ENCODE measurements around the gene SPDYE3.
"Not testable (repeated sequence)": the region's sequence is repeated elsewhere in the genome, so short reads cannot be mapped to it uniquely, and the experiment has no call there.

The SPDYE3 gene

GRCh38 chr7:100318329-100318728, 10.8 kb downstream of the SPDYE3 start:
- not testable (repeated sequence) for DNase-seq (ENCODE audit: low spot score)

DNA sequence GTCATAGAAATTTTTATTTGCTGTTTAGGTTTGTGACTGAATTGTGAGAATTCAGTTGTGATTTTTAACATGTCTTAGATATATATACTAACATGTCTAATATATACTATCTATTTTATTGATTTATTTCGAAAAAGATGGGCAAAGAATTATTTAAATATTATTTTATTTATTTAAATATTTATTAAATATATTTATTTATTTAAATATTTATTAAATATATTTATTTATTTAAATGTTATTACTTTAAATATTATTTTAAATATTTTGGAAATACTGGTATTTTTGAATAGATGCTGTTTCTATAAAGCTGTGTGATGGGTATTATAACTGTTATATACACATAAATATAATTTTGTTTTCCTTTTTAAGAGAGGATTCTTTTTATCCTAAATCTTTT, 14.1 kb downstream of the SPDYE3 start:
- CTCF ChIA-PET; DNase-seq (ENCODE audit: low spot score); POLR2A ChIA-PET (ENCODE audit: low non-redundant PET); H3K27ac ChIP-seq: not testable (repeated sequence)

More at GRCh38 chr7:100318329-100318728, 10.8 kb downstream of the SPDYE3 start:
- CTCF ChIA-PET; POLR2A ChIA-PET (ENCODE audit: low non-redundant PET); H3K27ac ChIP-seq: not testable (repeated sequence)

DNA sequence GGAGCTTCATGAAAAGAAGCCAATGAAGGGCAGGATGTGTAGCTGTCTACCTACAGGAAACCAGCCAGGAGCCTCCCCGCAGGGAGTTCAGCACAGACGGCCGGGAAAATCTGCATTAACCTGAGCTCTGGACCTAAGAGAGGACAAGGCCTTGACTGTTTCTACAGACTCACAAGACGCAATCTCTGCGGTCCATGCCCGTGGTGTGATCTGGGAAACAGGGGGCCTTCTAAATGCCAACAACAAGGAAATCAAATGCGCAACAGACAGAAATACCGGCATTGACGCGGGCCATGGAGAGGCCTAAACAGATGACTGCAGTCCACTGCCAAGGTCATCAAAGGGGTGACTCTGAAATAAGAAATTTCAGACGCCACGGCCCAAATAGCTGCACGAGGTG, 16.7 kb downstream of the SPDYE3 start:
- H3K27ac ChIP-seq; DNase-seq (ENCODE audit: low spot score); CTCF ChIA-PET; POLR2A ChIA-PET (ENCODE audit: low non-redundant PET): not testable (repeated sequence)

DNA sequence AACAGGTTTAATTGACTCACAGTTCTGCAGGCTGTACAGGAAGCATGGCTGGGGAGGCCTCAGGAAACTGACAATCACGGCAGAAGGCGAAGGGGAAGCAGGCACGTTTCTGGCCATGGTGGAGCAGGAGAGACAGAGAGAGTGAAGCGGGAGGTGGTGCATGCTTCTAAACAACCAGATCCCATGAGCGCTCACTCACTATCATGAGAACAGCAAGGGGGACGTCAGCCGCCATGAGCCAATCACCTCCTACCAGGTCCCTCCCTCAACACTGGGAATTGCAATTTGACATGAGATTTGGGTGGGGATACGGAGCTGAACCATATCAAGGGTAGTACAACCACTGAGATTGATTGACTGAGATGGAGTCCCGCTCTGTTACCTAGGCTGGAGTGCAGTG, 18.2 kb downstream of the SPDYE3 start:
- POLR2A ChIA-PET (ENCODE audit: low non-redundant PET); DNase-seq (ENCODE audit: low spot score); H3K27ac ChIP-seq; CTCF ChIA-PET: not testable (repeated sequence)

DNA sequence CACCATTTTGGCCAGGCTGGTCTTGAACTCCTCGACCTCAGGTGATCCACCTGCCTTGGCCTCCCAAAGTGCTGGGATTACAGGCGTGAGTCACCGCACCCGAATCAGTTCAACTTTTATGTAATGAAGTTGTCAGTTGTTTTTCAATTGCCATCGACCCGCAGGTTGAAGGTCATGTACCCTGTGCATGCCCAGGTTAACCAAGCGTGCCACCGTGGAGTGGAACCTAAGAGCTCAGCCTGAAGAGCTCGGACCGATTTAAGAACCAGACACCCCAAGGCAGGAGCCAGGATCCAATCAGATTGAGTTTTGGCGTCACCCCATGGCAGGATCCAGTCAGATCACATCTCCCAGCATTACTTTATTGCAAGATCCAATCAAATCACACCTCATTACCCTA, 19.4 kb downstream of the SPDYE3 start:
- DNase-seq (ENCODE audit: low spot score); POLR2A ChIA-PET (ENCODE audit: low non-redundant PET); H3K27ac ChIP-seq; CTCF ChIA-PET: not testable (repeated sequence)

DNA sequence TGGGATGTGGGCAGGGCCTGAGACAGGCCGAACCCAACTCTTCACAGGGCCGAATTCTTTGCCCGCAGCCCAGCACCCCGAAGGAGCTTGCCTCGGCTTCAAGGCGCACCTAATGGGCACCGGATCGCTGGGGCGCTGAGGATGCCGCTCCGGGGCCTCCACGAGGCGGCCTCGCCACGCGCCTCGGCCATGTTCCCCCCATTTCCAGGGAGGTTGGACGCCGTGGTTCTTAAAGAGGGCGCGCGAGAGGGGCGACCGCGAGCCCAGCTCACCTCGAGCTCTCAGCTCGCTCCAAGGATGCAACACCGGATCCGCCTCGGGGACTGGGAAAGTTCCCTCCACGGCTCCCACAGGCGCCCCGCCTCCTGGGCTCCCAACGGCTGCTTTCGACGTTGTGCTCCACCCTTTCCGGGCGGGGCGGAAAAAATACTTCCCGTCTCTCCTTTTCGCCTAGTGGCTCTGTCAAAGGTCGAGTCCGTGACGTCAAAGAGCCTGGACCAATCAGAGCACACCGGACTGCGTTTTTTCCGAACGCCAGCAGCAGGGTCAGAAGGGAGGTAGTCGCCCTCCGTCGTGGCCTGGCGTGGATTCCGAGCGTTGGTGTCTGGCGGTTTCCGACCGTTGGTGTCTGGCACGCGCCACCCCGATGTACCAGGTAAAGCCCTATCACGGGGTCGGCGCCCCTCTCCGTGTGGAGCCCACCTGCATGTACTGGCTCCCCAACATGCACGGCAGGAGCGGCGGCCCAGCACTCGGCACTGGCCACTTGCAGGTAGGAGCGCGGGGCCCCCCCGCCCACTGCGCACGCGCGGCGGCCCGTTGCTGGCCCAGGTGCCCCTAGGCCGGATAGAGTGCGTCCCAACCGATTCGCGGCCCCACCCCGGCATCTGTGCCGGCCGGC, 28.3 kb downstream of the SPDYE3 start:
- peak overlapping the region; percentile 96 for H3K27ac ChIP-seq
- DNase-seq (ENCODE audit: low spot score): peak; percentile 82
- CTCF ChIA-PET; POLR2A ChIA-PET (ENCODE audit: low non-redundant PET): not testable (repeated sequence)

GRCh38 chr7:100338083-100338696, 30.7 kb downstream of the SPDYE3 start:
- H3K27ac ChIP-seq: peak overlapping the region; percentile 96
- peak; percentile 51 for DNase-seq (ENCODE audit: low spot score)
- CTCF ChIA-PET; POLR2A ChIA-PET (ENCODE audit: low non-redundant PET): not testable (repeated sequence)

- peak overlapping the region; percentile 64 for H3K27ac ChIP-seq
- CTCF ChIA-PET; POLR2A ChIA-PET (ENCODE audit: low non-redundant PET): not testable (repeated sequence)
- peak; percentile 16 for DNase-seq (ENCODE audit: low spot score)
These were observed 33.8 kb downstream of the SPDYE3 start for GRCh38 chr7:100341286-100341685.

DNA sequence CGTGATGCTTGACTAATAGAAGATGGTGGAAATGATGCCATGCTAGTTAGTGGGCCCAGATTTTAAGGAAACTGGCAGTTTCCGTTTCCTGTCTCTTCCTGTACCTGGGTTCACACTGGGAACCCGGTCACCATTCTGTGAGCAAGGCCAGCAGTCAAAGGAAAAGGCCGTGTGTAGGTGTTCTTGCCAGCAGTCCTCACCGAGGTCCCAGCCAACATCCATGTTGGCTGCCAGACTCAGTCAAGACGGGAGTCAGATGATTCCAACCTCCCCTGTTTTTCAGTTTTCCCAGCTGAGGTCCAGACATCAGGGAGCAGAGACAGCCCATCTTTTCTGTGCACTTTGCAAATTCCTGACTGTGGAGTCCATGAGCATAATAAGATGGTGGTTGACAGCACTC, 35.3 kb downstream of the SPDYE3 start:
- H3K27ac ChIP-seq: 0 out of 2 replicates have a peak overlapping the region, but pooled peaks have one; percentile 33
- POLR2A ChIA-PET (ENCODE audit: low non-redundant PET): no interaction called here
- TF ChIP-seq CTCF (conservative IDR thresholded peaks at IDR 0.05; ENCODE audit: low read depth): no peak
- DNase-seq (ENCODE audit: low spot score): no peak
- CTCF ChIA-PET: interaction anchor here (0.6 kb wide), 1 partner anchor 20 kb away, joined by 3 read pairs; no protein-coding TSS in a partner anchor

DNA sequence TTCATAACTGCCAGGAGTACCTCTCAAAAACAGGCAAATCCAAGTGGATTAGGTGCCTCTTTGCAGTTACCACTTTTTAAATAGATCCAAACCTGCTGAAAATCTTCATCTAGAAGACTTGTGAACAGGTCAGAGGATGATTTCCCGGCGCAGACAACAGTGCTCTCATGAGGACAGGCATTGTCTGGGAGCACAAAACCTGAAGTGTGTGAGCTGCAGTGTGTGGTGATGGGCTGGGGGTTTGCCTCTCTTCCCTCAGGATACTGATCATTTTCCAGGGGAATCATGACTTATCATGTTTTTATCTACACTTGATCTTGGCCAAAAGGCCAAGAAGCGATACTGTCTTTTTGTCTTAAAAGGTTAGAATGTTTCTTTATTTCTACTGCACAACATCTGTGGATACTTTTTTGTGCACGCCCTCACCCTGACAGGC, 36.6 kb downstream of the SPDYE3 start:
- DNase-seq (ENCODE audit: low spot score); POLR2A ChIA-PET (ENCODE audit: low non-redundant PET): not testable (repeated sequence)
- H3K27ac ChIP-seq: peak overlapping the region; percentile 69
- CTCF ChIA-PET: interaction anchor here (0.6 kb wide), 1 partner anchor 21 kb away, joined by 3 read pairs; no protein-coding TSS in a partner anchor

DNA sequence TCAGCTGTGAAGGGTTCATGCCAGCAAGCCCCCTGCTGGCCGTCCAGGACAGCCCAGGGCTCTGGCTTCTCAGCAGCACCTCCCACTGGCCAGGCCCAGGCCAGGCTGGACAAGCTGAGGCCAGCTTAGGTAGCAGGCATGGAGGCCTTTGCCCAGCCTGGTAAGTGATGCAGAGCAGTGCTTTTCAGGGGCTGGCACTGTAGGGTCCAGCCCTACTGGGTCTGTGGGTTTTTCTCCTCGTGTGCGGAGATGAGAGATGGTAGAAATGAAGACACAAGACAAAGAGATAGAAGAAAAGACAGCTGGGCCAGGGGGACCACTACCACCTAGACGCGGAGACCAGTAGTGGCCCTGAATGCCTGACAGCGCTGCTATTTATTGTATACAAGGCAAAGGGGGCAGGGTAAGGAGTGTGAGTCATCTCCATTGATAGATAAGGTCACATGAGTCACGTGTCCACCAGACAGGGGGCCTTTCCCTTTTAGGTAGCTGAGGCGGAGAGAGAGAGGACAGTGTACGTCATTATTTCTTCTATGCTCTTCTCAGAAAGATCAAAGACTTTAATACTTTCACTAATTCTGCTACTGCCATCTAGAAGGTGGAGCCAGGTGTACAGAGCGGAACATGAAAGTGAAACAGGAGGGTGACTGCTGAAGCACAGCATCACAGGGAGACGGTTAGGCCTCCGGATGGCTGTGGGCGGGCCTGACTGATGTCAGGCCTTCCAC, 37.2 kb downstream of the SPDYE3 start:
- CTCF ChIA-PET: interaction anchor here (0.6 to 1.1 kb wide), 2 partner anchors 73 to 113 kb away, joined by 3 to 4 read pairs; no protein-coding TSS in a partner anchor
- DNase-seq (ENCODE audit: low spot score); POLR2A ChIA-PET (ENCODE audit: low non-redundant PET): not testable (repeated sequence)
- peak overlapping the region; percentile 69 for H3K27ac ChIP-seq
- peak; percentile 78 for TF ChIP-seq CTCF (conservative IDR thresholded peaks at IDR 0.05; ENCODE audit: low read depth)
